Spleen (tissue), 7 donors: Measurements from ENCODE around the gene TRIM66.

ENCODE experiments used
- POLR2A ChIP-seq, 3 donors: fragments of 450-650 bp; IDR thresholded peaks; one replicate each; pipeline ENCODE4 v1.5.1; 2017; ENCODE audit warnings: antibody characterized with exemption in 3 of 3, mild to moderate bottlenecking in 1 of 3
- TF ChIP-seq, protein P1 (sequence below), 11 experiments: fragments of 200-600 bp in 7 of 11; fragments of 450-650 bp in 4 of 11; sonication (generic) in 4 of 11; IDR thresholded peaks in 8 of 11; conservative IDR thresholded peaks in 3 of 11; 1 replicate in 7 of 11; 2 replicates in 4 of 11; pipeline versions ENCODE4 v1.4.0 to v1.8.0; 2016 to 2021; ENCODE audit warnings: antibody characterized with exemption in 11 of 11, inconsistent platforms in 4 of 11, mild to moderate bottlenecking in 1 of 11
- donor health status: DM: no; HTN: no; CAD: no; lungs with moderate emphysema.
- donor health status: DM: no; HTN: no; CAD: no.
- donor health status: DM: no; HTN: no; CAD: no.

DNA sequence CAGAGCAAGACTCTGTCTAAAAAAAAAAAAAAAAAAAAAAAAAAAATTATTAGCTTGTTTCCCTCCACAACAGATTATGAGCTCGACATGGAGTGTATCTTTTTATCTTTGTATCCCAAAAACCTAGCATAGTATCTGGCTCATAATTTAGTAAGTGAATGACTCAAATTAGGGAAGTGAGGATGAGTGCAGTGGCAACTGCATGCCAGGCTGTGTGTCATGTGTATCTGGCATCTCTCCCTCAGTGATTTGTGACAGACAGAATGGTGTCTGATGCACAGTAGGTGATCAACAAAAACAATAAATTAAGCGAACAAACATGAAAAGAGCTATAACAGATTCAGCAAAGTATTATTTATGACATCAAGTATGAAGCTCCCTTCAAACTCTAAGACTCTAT lies 95.7 kb downstream of the TRIM66 start:
- TF ChIP-seq, protein P1, sequence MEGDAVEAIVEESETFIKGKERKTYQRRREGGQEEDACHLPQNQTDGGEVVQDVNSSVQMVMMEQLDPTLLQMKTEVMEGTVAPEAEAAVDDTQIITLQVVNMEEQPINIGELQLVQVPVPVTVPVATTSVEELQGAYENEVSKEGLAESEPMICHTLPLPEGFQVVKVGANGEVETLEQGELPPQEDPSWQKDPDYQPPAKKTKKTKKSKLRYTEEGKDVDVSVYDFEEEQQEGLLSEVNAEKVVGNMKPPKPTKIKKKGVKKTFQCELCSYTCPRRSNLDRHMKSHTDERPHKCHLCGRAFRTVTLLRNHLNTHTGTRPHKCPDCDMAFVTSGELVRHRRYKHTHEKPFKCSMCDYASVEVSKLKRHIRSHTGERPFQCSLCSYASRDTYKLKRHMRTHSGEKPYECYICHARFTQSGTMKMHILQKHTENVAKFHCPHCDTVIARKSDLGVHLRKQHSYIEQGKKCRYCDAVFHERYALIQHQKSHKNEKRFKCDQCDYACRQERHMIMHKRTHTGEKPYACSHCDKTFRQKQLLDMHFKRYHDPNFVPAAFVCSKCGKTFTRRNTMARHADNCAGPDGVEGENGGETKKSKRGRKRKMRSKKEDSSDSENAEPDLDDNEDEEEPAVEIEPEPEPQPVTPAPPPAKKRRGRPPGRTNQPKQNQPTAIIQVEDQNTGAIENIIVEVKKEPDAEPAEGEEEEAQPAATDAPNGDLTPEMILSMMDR (IDR thresholded peaks at IDR 0.05 in 8 of 11, conservative IDR thresholded peaks at IDR 0.05 in 3 of 11), result no peak
- TF ChIP-seq POLR2A (IDR thresholded peaks at IDR 0.05), result no peak
